Ovary (tissue), 3 donors: ENCODE data around the gene MYL10.

Experiments used
- POLR2A ChIP-seq: fragments of 450-650 bp; IDR thresholded peaks from one replicate; pipeline ENCODE4 v1.6.1; 2017; ENCODE audit warnings: antibody characterized with exemption, mild to moderate bottlenecking, moderate library complexity
- TF ChIP-seq, protein P1 (sequence below), 3 donors: fragments of 450-650 bp in 2 of 3; fragments of 200-600 bp in 1 of 3; IDR thresholded peaks; one replicate each; pipeline versions ENCODE4 v1.5.1 to v1.8.0; 2016 to 2022; ENCODE audit warnings: antibody characterized with exemption in 3 of 3, mild to moderate bottlenecking in 1 of 3
- donor health status: DM: no; HTN: no; CAD: no.

GRCh38 chr7:101605611-101606497, 23.2 kb downstream of the MYL10 start:
- no peak for TF ChIP-seq POLR2A
- TF ChIP-seq, protein P1, sequence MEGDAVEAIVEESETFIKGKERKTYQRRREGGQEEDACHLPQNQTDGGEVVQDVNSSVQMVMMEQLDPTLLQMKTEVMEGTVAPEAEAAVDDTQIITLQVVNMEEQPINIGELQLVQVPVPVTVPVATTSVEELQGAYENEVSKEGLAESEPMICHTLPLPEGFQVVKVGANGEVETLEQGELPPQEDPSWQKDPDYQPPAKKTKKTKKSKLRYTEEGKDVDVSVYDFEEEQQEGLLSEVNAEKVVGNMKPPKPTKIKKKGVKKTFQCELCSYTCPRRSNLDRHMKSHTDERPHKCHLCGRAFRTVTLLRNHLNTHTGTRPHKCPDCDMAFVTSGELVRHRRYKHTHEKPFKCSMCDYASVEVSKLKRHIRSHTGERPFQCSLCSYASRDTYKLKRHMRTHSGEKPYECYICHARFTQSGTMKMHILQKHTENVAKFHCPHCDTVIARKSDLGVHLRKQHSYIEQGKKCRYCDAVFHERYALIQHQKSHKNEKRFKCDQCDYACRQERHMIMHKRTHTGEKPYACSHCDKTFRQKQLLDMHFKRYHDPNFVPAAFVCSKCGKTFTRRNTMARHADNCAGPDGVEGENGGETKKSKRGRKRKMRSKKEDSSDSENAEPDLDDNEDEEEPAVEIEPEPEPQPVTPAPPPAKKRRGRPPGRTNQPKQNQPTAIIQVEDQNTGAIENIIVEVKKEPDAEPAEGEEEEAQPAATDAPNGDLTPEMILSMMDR (IDR thresholded peaks at IDR 0.05): no peak
